ENCODE results near the gene WASF3.

WASF3 gene

GRCh38 chr13:26557393-26558073, at the start of gene WASF3:
TSS of gene WASF3 (plus strand) at chr13:26557683. CDS start at chr13:26642271, 84,588 bp downstream.
- Mint-ChIP-seq H3K4me3 (peak within 1 kb of the TSS; percentile 43), H3K4me1 (peaks cover 9% of the 10 kb centered on the region), H3K9me3 (peaks cover 3% of the 10 kb centered on the region), H3K27me3 (peaks cover 39% of the 10 kb centered on the region), H3K27ac (ENCODE audit: low read depth) (no peak within 1 kb of the TSS), H3K36me3 (ENCODE audit: insufficient read depth) (no peaks in the 10 kb centered on the region)
- DNase-seq (ENCODE audit: low spot score in 2 of 2) = no peak
- peak; percentile 19 for ATAC-seq (replicated peaks; ENCODE audit: extremely low read depth, poor library complexity, severe bottlenecking)

- peaks cover 7% of the 10 kb centered on the region for H3K9me3 Mint-ChIP-seq
- no peaks in the 10 kb centered on the region for H3K4me1 Mint-ChIP-seq
- H3K27me3 Mint-ChIP-seq = peaks cover 75% of the 10 kb centered on the region
- H3K36me3 Mint-ChIP-seq (ENCODE audit: insufficient read depth) = no peaks in the 10 kb centered on the region
- no peak for ATAC-seq (replicated peaks; ENCODE audit: extremely low read depth, poor library complexity, severe bottlenecking)
- no peak overlapping the region for H3K4me3 Mint-ChIP-seq
- no peak for DNase-seq (ENCODE audit: low spot score in 2 of 2)
- no peak overlapping the region for H3K27ac Mint-ChIP-seq (ENCODE audit: low read depth)
Observed at GRCh38 chr13:26508885-26509284, 48.6 kb upstream of the WASF3 start.

GRCh38 chr13:26509491-26509890, 48.0 kb upstream of the WASF3 start:
- no peak overlapping the region for H3K27ac Mint-ChIP-seq (ENCODE audit: low read depth)
- no peak overlapping the region for H3K4me3 Mint-ChIP-seq
- peaks cover 75% of the 10 kb centered on the region for H3K27me3 Mint-ChIP-seq
- DNase-seq (ENCODE audit: low spot score in 2 of 2) (no peak), ATAC-seq (replicated peaks; ENCODE audit: extremely low read depth, poor library complexity, severe bottlenecking) (no peak)
- H3K9me3 Mint-ChIP-seq = peaks cover 7% of the 10 kb centered on the region
- no peaks in the 10 kb centered on the region for H3K4me1 Mint-ChIP-seq
- no peaks in the 10 kb centered on the region for H3K36me3 Mint-ChIP-seq (ENCODE audit: insufficient read depth)

- no peak for DNase-seq (ENCODE audit: low spot score in 2 of 2)
- no peak overlapping the region for H3K4me3 Mint-ChIP-seq
- no peaks in the 10 kb centered on the region for H3K4me1 Mint-ChIP-seq
- ATAC-seq (replicated peaks; ENCODE audit: extremely low read depth, poor library complexity, severe bottlenecking) = no peak
- no peaks in the 10 kb centered on the region for H3K36me3 Mint-ChIP-seq (ENCODE audit: insufficient read depth)
- peaks cover 7% of the 10 kb centered on the region for H3K9me3 Mint-ChIP-seq
- H3K27ac Mint-ChIP-seq (ENCODE audit: low read depth) = no peak overlapping the region
- H3K27me3 Mint-ChIP-seq = peaks cover 50% of the 10 kb centered on the region
Observed at GRCh38 chr13:26513931-26514330, 43.6 kb upstream of the WASF3 start.

- Mint-ChIP-seq H3K4me3 (no peak overlapping the region), H3K4me1 (no peaks in the 10 kb centered on the region), H3K9me3 (peaks cover 5% of the 10 kb centered on the region), H3K27ac (ENCODE audit: low read depth) (no peak overlapping the region), H3K36me3 (ENCODE audit: insufficient read depth) (no peaks in the 10 kb centered on the region), H3K27me3 (peaks cover 46% of the 10 kb centered on the region)
- DNase-seq (ENCODE audit: low spot score in 2 of 2) (no peak), ATAC-seq (replicated peaks; ENCODE audit: extremely low read depth, poor library complexity, severe bottlenecking) (no peak)
Observed at GRCh38 chr13:26515721-26516120, 41.8 kb upstream of the WASF3 start.

GRCh38 chr13:26517936-26518335, 39.5 kb upstream of the WASF3 start:
- Mint-ChIP-seq H3K4me3 (no peak overlapping the region), H3K9me3 (no peaks in the 10 kb centered on the region), H3K27me3 (peaks cover 37% of the 10 kb centered on the region), H3K27ac (ENCODE audit: low read depth) (no peak overlapping the region), H3K4me1 (no peaks in the 10 kb centered on the region), H3K36me3 (ENCODE audit: insufficient read depth) (no peaks in the 10 kb centered on the region)
- DNase-seq (ENCODE audit: low spot score in 2 of 2) = no peak
- no peak for ATAC-seq (replicated peaks; ENCODE audit: extremely low read depth, poor library complexity, severe bottlenecking)

GRCh38 chr13:26518451-26518959, 39.0 kb upstream of the WASF3 start:
- H3K9me3 Mint-ChIP-seq = no peaks in the 10 kb centered on the region
- H3K4me3 Mint-ChIP-seq = no peak overlapping the region
- H3K27ac Mint-ChIP-seq (ENCODE audit: low read depth) = no peak overlapping the region
- no peaks in the 10 kb centered on the region for H3K36me3 Mint-ChIP-seq (ENCODE audit: insufficient read depth)
- DNase-seq (ENCODE audit: low spot score in 2 of 2) (no peak), ATAC-seq (replicated peaks; ENCODE audit: extremely low read depth, poor library complexity, severe bottlenecking) (no peak)
- peaks cover 37% of the 10 kb centered on the region for H3K27me3 Mint-ChIP-seq
- no peaks in the 10 kb centered on the region for H3K4me1 Mint-ChIP-seq

GRCh38 chr13:26522571-26522970, 34.9 kb upstream of the WASF3 start:
- Mint-ChIP-seq H3K27me3 (peaks cover 37% of the 10 kb centered on the region), H3K4me3 (no peak overlapping the region), H3K27ac (ENCODE audit: low read depth) (no peak overlapping the region), H3K4me1 (no peaks in the 10 kb centered on the region), H3K9me3 (no peaks in the 10 kb centered on the region), H3K36me3 (ENCODE audit: insufficient read depth) (no peaks in the 10 kb centered on the region)
- ATAC-seq (replicated peaks; ENCODE audit: extremely low read depth, poor library complexity, severe bottlenecking) (no peak), DNase-seq (ENCODE audit: low spot score in 2 of 2) (no peak)

GRCh38 chr13:26523007-26523406, 34.5 kb upstream of the WASF3 start:
- ATAC-seq (replicated peaks; ENCODE audit: extremely low read depth, poor library complexity, severe bottlenecking) (no peak), DNase-seq (ENCODE audit: low spot score in 2 of 2) (no peak)
- Mint-ChIP-seq H3K9me3 (no peaks in the 10 kb centered on the region), H3K27ac (ENCODE audit: low read depth) (no peak overlapping the region), H3K27me3 (peaks cover 37% of the 10 kb centered on the region), H3K4me1 (no peaks in the 10 kb centered on the region), H3K36me3 (ENCODE audit: insufficient read depth) (no peaks in the 10 kb centered on the region), H3K4me3 (no peak overlapping the region)

- no peaks in the 10 kb centered on the region for H3K36me3 Mint-ChIP-seq (ENCODE audit: insufficient read depth)
- H3K27ac Mint-ChIP-seq (ENCODE audit: low read depth) = no peak overlapping the region
- no peaks in the 10 kb centered on the region for H3K4me1 Mint-ChIP-seq
- H3K9me3 Mint-ChIP-seq = no peaks in the 10 kb centered on the region
- ATAC-seq (replicated peaks; ENCODE audit: extremely low read depth, poor library complexity, severe bottlenecking) (no peak), DNase-seq (ENCODE audit: low spot score in 2 of 2) (no peak)
- peaks cover 43% of the 10 kb centered on the region for H3K27me3 Mint-ChIP-seq
- H3K4me3 Mint-ChIP-seq = no peak overlapping the region
Observed at GRCh38 chr13:26525528-26525927, 32.0 kb upstream of the WASF3 start.

- DNase-seq (ENCODE audit: low spot score in 2 of 2) (no peak), ATAC-seq (replicated peaks; ENCODE audit: extremely low read depth, poor library complexity, severe bottlenecking) (no peak)
- H3K27ac Mint-ChIP-seq (ENCODE audit: low read depth) = no peak overlapping the region
- no peaks in the 10 kb centered on the region for H3K9me3 Mint-ChIP-seq
- H3K4me1 Mint-ChIP-seq = no peaks in the 10 kb centered on the region
- H3K4me3 Mint-ChIP-seq = no peak overlapping the region
- peaks cover 55% of the 10 kb centered on the region for H3K27me3 Mint-ChIP-seq
- H3K36me3 Mint-ChIP-seq (ENCODE audit: insufficient read depth) = no peaks in the 10 kb centered on the region
Observed at GRCh38 chr13:26526702-26527216, 30.7 kb upstream of the WASF3 start.

GRCh38 chr13:26528527-26528926, 29.0 kb upstream of the WASF3 start:
- H3K9me3 Mint-ChIP-seq = no peaks in the 10 kb centered on the region
- no peak overlapping the region for H3K4me3 Mint-ChIP-seq
- no peak for DNase-seq (ENCODE audit: low spot score in 2 of 2)
- no peak for ATAC-seq (replicated peaks; ENCODE audit: extremely low read depth, poor library complexity, severe bottlenecking)
- no peak overlapping the region for H3K27ac Mint-ChIP-seq (ENCODE audit: low read depth)
- H3K4me1 Mint-ChIP-seq = no peaks in the 10 kb centered on the region
- peaks cover 40% of the 10 kb centered on the region for H3K27me3 Mint-ChIP-seq
- no peaks in the 10 kb centered on the region for H3K36me3 Mint-ChIP-seq (ENCODE audit: insufficient read depth)

- DNase-seq (ENCODE audit: low spot score in 2 of 2) = no peak
Observed at GRCh38 chr13:26529441-26529840, 28.0 kb upstream of the WASF3 start.

More at GRCh38 chr13:26529441-26529840, 28.0 kb upstream of the WASF3 start:
- Mint-ChIP-seq H3K27me3 (peaks cover 37% of the 10 kb centered on the region), H3K4me3 (no peak overlapping the region), H3K36me3 (ENCODE audit: insufficient read depth) (no peaks in the 10 kb centered on the region), H3K4me1 (no peaks in the 10 kb centered on the region), H3K27ac (ENCODE audit: low read depth) (no peak overlapping the region), H3K9me3 (no peaks in the 10 kb centered on the region)
- ATAC-seq (replicated peaks; ENCODE audit: extremely low read depth, poor library complexity, severe bottlenecking) = no peak
